ENCODE results near the gene RASSF8.
A peak's percentile ranks its signal among the peaks of the same experiment; 100 is the strongest.

The RASSF8 gene

GRCh38 chr12:25958428-25959070, at the start of gene RASSF8:
Gene RASSF8, plus strand, starts transcription at chr12:25958682. Its CDS starts 96,662 bp downstream, at chr12:26055344.
- peak in 1 of 3 experiments; percentile 9 for DNase-seq (ENCODE audit: low read depth in 3 of 3)

- DNase-seq (ENCODE audit: low read depth in 3 of 3), result no peak
These were observed 43.9 kb upstream of the RASSF8 start for GRCh38 chr12:25914551-25914950.

DNA sequence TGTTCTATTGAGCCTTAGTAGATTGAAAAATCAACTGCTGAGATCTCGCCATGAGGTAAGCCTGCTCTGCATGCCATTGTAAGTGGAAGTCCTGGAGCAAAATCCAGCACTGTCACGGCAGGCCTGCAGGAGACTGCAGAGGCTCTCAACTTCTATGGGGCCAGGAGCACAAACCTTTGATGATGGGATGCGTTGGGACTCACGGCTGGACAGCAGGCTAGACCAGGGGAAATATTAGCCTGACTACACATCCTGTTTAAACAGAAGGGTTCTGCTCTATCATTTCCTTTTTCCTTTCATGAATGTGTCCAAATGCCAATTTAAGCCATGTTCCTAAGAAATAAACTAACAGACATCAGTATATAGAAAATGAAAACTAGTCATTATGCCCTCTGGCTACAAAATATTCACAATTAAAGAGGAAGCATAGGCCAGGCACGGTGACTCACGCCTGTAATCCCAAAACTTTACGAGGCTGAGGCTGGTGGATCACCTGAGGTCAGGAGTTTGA, 33.9 kb upstream of the RASSF8 start:
- DNase-seq (ENCODE audit: low read depth in 3 of 3), result no peak

DNA sequence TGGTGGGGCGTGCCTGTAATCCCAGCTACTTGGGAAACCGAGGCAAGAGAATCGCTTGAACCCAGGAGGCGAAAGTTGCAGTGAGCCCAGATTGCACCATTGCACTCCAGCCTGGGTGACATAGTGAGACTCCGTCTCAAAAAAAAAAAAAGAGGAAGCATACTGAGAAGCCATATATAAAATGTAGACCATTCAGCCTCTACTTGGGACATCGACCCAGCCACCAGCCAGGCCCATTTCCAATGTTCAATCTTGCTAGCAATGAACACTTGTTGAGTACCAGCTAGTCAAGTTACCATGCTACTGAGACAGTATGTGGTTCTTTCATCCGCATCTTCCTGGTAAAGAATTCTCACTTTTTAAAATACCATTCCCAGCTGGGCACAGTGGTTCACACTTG, 33.4 kb upstream of the RASSF8 start:
- no peak for DNase-seq (ENCODE audit: low read depth in 3 of 3)

- no peak for DNase-seq (ENCODE audit: low read depth in 3 of 3)
These were observed 31.9 kb upstream of the RASSF8 start for GRCh38 chr12:25926536-25926935.

DNA sequence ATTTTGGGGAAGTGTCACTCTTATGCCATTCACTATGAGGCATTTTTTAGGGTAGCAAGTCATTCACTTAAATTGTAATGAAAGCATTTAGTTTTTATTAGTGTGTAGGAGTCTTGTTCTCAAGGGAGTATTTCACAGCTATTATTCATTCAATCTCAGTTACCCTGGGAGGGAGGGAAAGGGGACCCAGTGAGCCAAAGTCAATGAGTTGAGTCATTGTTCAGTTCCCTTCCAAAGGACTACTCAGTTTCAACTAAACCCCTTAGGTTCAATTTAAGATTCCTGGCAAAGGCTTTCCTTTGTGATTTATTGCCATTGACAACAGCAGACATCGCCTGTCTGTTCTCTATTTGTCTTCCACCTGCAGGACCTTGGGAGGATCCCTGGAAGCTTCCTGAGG, 29.3 kb upstream of the RASSF8 start:
- DNase-seq (ENCODE audit: low read depth in 3 of 3), result no peak

DNA sequence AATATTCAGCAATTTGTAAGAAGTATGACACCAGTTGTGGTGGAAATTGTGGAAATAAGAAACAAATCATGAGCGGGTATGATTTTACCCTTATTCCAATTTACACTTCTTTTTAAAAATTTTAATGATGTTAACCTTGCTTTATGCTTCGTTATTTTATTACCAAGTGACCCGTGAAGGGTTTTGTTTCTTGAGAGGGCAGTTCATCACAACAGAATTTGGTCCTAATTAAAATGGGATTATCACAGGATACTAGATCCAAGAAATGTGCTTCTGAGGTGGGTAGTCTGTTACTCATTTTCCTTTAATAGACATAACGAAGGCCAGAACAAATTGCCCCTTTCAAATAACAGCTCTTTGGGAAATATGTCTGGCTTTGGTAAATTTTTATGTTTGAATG, 25.5 kb upstream of the RASSF8 start:
- no peak for DNase-seq (ENCODE audit: low read depth in 3 of 3)

DNA sequence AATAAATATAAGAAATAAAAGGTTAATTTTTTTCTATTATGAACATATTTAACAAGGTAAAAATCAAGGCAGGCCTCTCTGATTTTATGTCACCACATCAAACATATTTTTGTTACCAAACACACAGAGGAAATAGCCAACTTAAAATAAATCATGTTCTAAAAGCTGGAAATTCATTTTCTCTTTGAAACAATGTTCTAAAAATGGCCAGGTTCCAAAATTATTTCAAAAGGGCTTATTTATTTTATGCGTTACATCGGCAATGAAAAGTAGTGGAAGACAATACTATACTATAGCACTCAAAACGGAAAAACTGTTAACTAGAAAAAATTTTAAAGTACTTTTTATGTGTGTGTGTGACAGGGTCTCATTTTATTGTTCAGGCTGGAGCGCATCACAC, 24.0 kb upstream of the RASSF8 start:
- no peak for DNase-seq (ENCODE audit: low read depth in 3 of 3)

DNA sequence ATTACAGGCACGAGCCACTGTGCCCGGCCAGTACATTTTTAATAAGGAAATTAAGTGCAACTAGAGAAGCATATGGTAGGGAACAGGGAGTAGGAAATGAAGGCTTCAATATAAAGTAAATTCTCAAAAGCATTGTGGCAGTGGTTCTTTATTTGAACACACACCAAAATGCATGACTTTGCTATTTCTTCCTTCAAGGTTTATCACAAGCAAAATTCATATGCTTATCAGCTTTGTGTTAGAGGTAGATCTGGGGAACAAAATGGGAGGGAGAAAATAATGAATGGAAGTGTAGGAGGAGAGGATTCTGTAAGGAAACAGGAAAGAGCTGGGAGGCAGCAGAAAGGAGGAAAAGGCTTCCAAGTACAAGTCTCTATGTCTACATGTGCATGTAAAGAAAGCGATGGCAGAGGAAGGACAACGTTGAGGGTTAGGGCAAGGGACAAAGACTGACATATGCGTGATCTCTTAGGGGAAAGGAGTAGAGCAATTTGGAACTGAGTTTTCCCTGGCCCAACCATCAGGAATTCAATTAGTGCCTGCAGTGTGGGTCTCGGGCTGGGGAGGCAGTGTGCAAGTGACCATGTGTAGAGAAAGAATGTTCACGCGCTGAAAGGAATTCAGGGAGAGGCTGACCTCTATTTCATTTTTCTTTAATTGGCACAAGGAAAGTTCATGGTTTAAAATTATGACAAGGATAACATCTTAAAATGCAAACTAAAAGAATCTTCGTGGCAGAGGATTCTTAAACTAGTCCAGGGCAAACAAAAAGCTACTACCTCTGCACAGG, 22.9 kb upstream of the RASSF8 start:
- no peak for DNase-seq (ENCODE audit: low read depth in 3 of 3)

DNA sequence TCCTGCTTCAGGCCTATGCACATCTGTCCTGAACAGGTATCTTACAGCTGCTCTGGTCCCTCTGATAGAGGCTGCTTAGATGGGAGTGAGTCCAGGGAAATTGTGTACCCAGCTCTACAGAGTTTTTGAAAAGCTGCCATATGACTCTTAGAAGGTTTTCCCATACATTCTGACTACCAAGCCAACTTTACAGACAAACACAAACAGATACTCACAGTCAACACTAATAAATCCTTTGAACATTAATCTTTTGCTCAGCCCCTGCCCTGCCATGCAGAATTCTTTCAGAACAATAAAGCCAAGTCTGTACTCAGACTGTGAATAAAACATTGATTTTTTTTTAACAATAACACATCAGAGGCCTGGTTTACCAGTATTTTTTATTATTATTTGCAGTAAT, 21.4 kb upstream of the RASSF8 start:
- DNase-seq (ENCODE audit: low read depth in 3 of 3), result no peak

GRCh38 chr12:25938581-25938980, 19.9 kb upstream of the RASSF8 start:
- no peak for DNase-seq (ENCODE audit: low read depth in 3 of 3)

DNA sequence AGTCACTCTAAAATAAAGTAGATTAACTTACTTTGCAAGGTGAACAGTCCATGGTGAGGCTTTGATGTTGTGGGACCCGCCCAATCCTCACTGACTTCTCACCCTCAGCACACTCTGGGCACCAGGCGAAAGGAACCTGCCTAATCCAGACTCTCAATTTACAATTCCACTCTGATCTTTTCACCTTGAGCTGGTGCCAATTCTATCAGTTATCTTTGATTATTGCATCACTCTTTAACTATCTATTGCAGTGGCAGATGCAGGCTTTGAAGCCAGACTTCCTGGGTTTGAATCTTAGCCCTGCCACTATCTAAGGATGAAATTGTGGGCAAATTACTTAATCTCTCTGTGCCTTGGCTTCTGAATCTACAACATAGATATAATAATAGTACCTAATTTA, 18.9 kb upstream of the RASSF8 start:
- no peak for DNase-seq (ENCODE audit: low read depth in 3 of 3)

- DNase-seq (ENCODE audit: low read depth in 3 of 3), result no peak
These were observed 17.6 kb upstream of the RASSF8 start for GRCh38 chr12:25940886-25941285.

GRCh38 chr12:25942709-25943108, 15.8 kb upstream of the RASSF8 start:
- DNase-seq (ENCODE audit: low read depth in 3 of 3), result no peak

GRCh38 chr12:25943940-25944339, 14.5 kb upstream of the RASSF8 start:
- DNase-seq (ENCODE audit: low read depth in 3 of 3), result no peak

DNA sequence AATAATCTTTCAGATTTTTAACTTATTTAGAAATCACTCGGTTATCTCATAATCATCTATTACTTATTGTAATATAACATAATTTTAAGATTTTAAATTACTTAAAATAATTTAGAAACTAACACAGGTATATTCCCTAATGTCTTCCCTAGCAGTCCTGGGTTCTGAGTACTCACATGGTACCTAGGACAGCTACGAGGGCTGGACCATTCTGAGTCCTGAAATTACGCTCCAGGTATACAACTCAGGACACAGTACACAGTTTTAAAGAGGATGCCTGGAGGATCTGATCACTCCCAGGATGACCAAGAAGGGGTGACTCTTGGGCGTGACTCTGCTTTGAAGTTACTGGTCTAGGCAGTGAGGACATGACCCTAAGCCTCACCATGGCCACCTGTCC, 9.1 kb upstream of the RASSF8 start:
- DNase-seq (ENCODE audit: low read depth in 3 of 3), result no peak

DNA sequence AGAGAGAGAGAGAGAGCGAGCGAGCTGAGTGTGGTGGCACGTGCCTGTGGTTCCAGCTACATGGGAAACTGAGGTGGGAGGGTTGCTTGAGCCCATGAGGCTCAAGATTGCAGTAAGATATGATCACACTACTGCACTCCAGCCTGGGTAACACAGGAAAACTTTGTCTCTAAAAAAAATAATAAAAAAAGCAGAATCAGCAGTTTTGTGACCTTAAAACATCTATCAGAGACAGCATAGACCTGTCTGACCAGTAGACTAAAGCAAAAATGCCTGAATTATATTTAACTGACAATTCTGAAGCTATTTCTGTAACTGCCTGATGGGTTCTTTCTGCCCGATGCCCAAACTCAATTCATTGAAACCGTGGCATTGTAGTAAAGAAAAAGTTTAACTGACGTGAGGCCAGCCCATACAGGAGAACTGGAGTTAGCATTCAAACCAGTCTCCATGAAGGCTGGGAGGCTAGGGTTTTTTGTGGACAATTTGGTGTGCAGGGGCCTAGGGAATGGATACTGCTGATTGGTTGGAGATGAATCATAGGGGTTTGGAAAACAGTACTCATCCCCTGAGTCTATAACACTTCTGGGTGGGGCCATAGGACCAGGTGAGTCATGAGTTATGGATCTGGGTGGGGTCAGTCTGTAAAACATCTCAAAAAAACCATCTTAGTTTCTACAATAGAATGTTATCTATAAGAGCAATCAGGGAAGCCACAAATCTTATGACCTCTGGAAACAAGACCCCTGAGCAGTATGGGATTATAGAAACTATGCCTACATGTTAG, 8.0 kb upstream of the RASSF8 start:
- no peak for DNase-seq (ENCODE audit: low read depth in 3 of 3)

- no peak for DNase-seq (ENCODE audit: low read depth in 3 of 3)
These were observed 572 bp upstream of the RASSF8 start for GRCh38 chr12:25957793-25958427.

DNA sequence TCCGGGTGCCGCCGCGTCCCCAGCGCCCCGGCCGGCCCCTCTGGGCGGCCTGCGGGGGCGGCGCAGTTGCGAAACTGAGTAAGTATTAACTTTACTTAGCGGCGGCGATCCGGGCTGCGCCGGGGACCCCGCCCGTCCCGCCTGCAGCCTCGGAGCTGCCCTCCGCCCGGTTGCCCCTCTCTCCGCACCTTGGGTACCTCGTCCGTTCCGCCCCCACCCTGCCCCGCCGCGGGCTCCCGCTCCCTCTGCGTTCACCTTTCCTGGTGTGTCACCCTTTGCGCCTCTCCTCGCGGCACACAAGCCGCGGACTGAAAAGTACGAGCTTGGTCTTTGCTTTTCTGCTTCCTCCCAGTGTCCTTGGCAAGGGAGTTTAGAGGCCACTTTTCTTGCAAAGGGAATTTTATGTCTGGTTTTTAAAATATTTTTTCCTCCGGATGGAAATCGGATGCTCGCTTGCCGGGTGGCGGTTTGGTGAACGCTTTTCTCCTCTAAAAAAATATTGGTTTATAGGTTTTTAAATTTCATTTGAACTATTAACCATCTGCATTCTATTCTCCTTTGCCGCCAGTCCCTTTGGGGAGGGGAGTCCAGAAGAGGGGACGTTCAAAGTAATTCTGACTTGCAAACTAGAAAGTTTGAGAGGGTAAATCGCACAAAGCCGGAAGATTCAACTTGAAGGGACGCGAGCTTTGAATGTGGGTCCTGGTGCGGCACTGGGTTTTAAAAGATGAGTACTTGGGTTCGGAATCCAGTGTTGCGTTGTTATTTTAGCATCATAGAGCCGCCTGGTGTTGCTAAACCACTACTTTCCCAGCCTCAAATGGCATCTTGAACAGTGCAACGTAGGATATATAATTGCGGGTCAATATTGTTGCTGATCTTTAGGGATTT, 834 bp downstream of the RASSF8 start:
- peak in 1 of 3 experiments; percentile 8 for DNase-seq (ENCODE audit: low read depth in 3 of 3)

- no peak for DNase-seq (ENCODE audit: low read depth in 3 of 3)
These were observed 1.7 kb downstream of the RASSF8 start for GRCh38 chr12:25960143-25960542.

- no peak for DNase-seq (ENCODE audit: low read depth in 3 of 3)
These were observed 2.5 kb downstream of the RASSF8 start for GRCh38 chr12:25960961-25961360.
